HepG2 (cell line): ENCODE results near the gene SLC34A2. TPM values are rescaled to one million over a fixed set of nuclear protein-coding genes. Genes with fewer than 3 reads are reported as not detected.

Experiments used
- ATAC-seq: fragments of 200-7000 bp; cut with Tn5 transposase; 3 replicates; pipeline ENCODE4 v1.9.1; 2020; ENCODE audit warnings: mild to moderate bottlenecking, moderate library complexity
- BruUV-seq: library from RNA; stranded (reverse); fragments of 400-500 nt; replicated peaks from 2 replicates; lab custom pipeline; 2021; lab: Mats Ljungman, UMichigan
- CTCF ChIA-PET: fragments of 300-600 bp; formaldehyde crosslinking; extraction: SDS; loops from one replicate; lab custom pipeline; 2021; ENCODE audit warnings: low total read pairs, inconsistent platforms, low intra/inter-chr PET ratio; lab: Yijun Ruan, JAX
- POLR2A ChIA-PET: fragments of 350-600 bp; sonication (Branson Sonifier 250); formaldehyde crosslinking; loops from one replicate; lab custom pipeline; 2020; ENCODE audit warnings: antibody characterized with exemption, inconsistent platforms; lab: Yijun Ruan, JAX
- DNase-seq: peaks from one replicate; pipeline ENCODE4 v3.0.0-alpha.2; 2015; ENCODE audit warnings: low spot score
- FAIRE-seq: peaks from 3 replicates; lab custom pipeline; 2011; peaks lifted over from hg19 to GRCh38; lab: Jason Lieb, UNC
- H2AFZ ChIP-seq: one replicate; pipeline ENCODE4 v1.6.1; 2011; ENCODE audit warnings: low read length, inconsistent platforms
- H3K27ac ChIP-seq: fragments of 300-600 bp; 3 replicates; pipeline ENCODE4 v1.8.0; 2011; ENCODE audit warnings: mixed run types, mild to moderate bottlenecking, mixed read lengths, low read length, inconsistent platforms; ENCODE audit not compliant: insufficient read depth; ENCODE audit errors: extremely low read length
- H3K27me3 ChIP-seq, 2 experiments: fragments of 200-600 bp in 1 of 2; 2 replicates in 1 of 2; 3 replicates in 1 of 2; pipeline versions ENCODE4 v1.6.0 to v1.8.0; 2011; ENCODE audit warnings: low read length in 2 of 2, mild to moderate bottlenecking in 2 of 2, moderate library complexity in 2 of 2, inconsistent platforms in 1 of 2; ENCODE audit not compliant: insufficient read depth in 2 of 2, control insufficient read depth in 1 of 2
- H3K36me3 ChIP-seq, 2 experiments: fragments of 200-600 bp in 1 of 2; replicated peaks in 1 of 2; 2 replicates in 1 of 2; 3 replicates in 1 of 2; pipeline versions ENCODE4 v1.5.1 to v1.8.0; 2011; ENCODE audit warnings: low read length in 2 of 2, inconsistent platforms in 1 of 2; ENCODE audit not compliant: insufficient read depth in 2 of 2, control insufficient read depth in 1 of 2
- H3K4me1 ChIP-seq: 2 replicates; pipeline ENCODE4 v1.5.1; 2012; ENCODE audit warnings: low read length, inconsistent platforms; ENCODE audit not compliant: insufficient read depth
- H3K4me2 ChIP-seq: 2 replicates; pipeline ENCODE4 v1.6.0; 2011; ENCODE audit warnings: low read depth, low read length, inconsistent platforms
- H3K4me3 ChIP-seq, 3 experiments: fragments of 200-600 bp in 1 of 3; sonication (generic), shearing (Covaris generic) in 1 of 3; replicated peaks in 1 of 3; 2 replicates each; pipeline ENCODE4 v1.5.1; 2011 to 2016; ENCODE audit warnings: low read length in 3 of 3, inconsistent platforms in 2 of 3, low read depth in 2 of 3, mild to moderate bottlenecking in 2 of 3, control low read depth in 1 of 3, mixed read lengths in 1 of 3; ENCODE audit not compliant: insufficient read depth in 1 of 3
- H3K79me2 ChIP-seq: one replicate; pipeline ENCODE4 v1.6.1; 2011; ENCODE audit warnings: low read length, inconsistent platforms; ENCODE audit not compliant: insufficient read depth
- H3K9ac ChIP-seq: 2 replicates; pipeline ENCODE4 v1.6.0; 2011; ENCODE audit warnings: mild to moderate bottlenecking, low read depth, low read length, inconsistent platforms; ENCODE audit not compliant: insufficient read depth
- H3K9me3 ChIP-seq: 2 replicates; pipeline ENCODE4 v1.5.1; 2012; ENCODE audit warnings: mild to moderate bottlenecking, low read length
- H4K20me1 ChIP-seq: 2 replicates; pipeline ENCODE4 v1.6.0; 2011; ENCODE audit warnings: inconsistent platforms, mild to moderate bottlenecking, low read length, moderate library complexity; ENCODE audit not compliant: insufficient read depth
- BRD4 ChIP-seq: sonication (generic); formaldehyde crosslinking; IDR thresholded peaks from 2 replicates; pipeline ENCODE4 v1.4.0; 2020; ENCODE audit warnings: missing genetic modification reagents
- JUNB ChIP-seq: sonication (generic); formaldehyde crosslinking; IDR thresholded peaks from 2 replicates; pipeline ENCODE4 v1.8.0; 2022; ENCODE audit warnings: missing genetic modification reagents, mild to moderate bottlenecking, borderline replicate concordance
- PHF21A ChIP-seq: sonication (generic); formaldehyde crosslinking; IDR thresholded peaks from 2 replicates; pipeline ENCODE4 v1.5.0; 2020; ENCODE audit warnings: mild to moderate bottlenecking, missing genetic modification reagents
- PPARG ChIP-seq: conservative IDR thresholded peaks from 2 replicates; pipeline ENCODE4 v1.6.1; 2016; ENCODE audit warnings: missing biosample characterization, missing genetic modification reagents
- REPIN1 ChIP-seq: sonication (generic); formaldehyde crosslinking; IDR thresholded peaks from 2 replicates; pipeline ENCODE4 v1.8.0; 2022; ENCODE audit warnings: missing genetic modification reagents, low read depth, mild to moderate bottlenecking, borderline replicate concordance
- SALL2 ChIP-seq: sonication (generic); formaldehyde crosslinking; IDR thresholded peaks from 2 replicates; pipeline ENCODE4 v1.8.1; 2023; ENCODE audit warnings: mild to moderate bottlenecking, missing genetic modification reagents, inconsistent platforms
- STAG1 ChIP-seq: sonication (generic); formaldehyde crosslinking; IDR thresholded peaks from 2 replicates; pipeline ENCODE4 v1.4.0; 2020; ENCODE audit warnings: missing genetic modification reagents
- ZBTB20 ChIP-seq: sonication (generic); formaldehyde crosslinking; IDR thresholded peaks from 2 replicates; pipeline ENCODE4 v1.8.1; 2023; ENCODE audit warnings: missing genetic modification reagents, low read depth, mild to moderate bottlenecking, borderline replicate concordance
- ZBTB7B ChIP-seq: sonication (generic); formaldehyde crosslinking; IDR thresholded peaks from 2 replicates; pipeline ENCODE4 v1.4.0; 2020; ENCODE audit warnings: missing genetic modification reagents
- ZNF274 ChIP-seq: sonication (generic); formaldehyde crosslinking; IDR thresholded peaks from 2 replicates; pipeline ENCODE4 v1.5.1; 2020; ENCODE audit warnings: mild to moderate bottlenecking, missing genetic modification reagents
- ZNF543 ChIP-seq: sonication (generic); formaldehyde crosslinking; IDR thresholded peaks from 2 replicates; pipeline ENCODE4 v1.4.0; 2020; ENCODE audit warnings: mild to moderate bottlenecking, missing genetic modification reagents
- ZNF557 ChIP-seq: sonication (generic); formaldehyde crosslinking; IDR thresholded peaks from 2 replicates; pipeline ENCODE4 v1.4.0; 2020; ENCODE audit warnings: missing genetic modification reagents
- ZNF841 ChIP-seq: sonication (generic); formaldehyde crosslinking; IDR thresholded peaks from 2 replicates; pipeline ENCODE4 v1.8.1; 2023; ENCODE audit warnings: missing genetic modification reagents, borderline replicate concordance
- WGBS: methylation state at CpG from one replicate; pipeline ENCODE4 v1.1.6; 2017; ENCODE audit warnings: low lambda C conversion rate; 5-methylcytosine and 5-hydroxymethylcytosine counted together
- in situ Hi-C: cut with HindIII; loops from 2 replicates; pipeline ENCODE4 v1.10.0; 2017; ENCODE audit warnings: low pct_unique_long_range_greater_than_20kb; ENCODE audit not compliant: extremely low pct_ligation_motif_present
- intact Hi-C: fragments of 100-400 bp; cut with micrococcal nuclease; formaldehyde crosslinking; loops from one replicate; pipeline ENCODE4 v1.10.0; 2022; ENCODE audit not compliant: unreplicated experiment
- polyA plus RNA-seq, 8 experiments: library from polyadenylated mRNA; depleted of rRNA in 3 of 8; stranded (reverse) in 7 of 8; unstranded in 1 of 8; fragments of >200 nt; fragmentation: Illumina TruSeq in 4 of 8; extraction: Trizol in 4 of 8; gene quantifications; 2 replicates each; pipeline versions ENCODE4 v1.2.1 to v1.2.3, GENCODE V29; 2011 to 2016; ENCODE audit warnings: low read depth in 4 of 8, missing spikeins in 1 of 8, mixed read lengths in 1 of 8; ENCODE audit not compliant: insufficient read depth in 1 of 8
- total RNA-seq, 5 experiments: library from RNA; depleted of rRNA; stranded (reverse); fragments of >200 nt; fragmentation: Illumina TruSeq; extraction: Trizol; gene quantifications; 2 replicates each; pipeline ENCODE4 v1.2.3, GENCODE V29; 2016; ENCODE audit warnings: low read depth in 1 of 5
- TF ChIP-seq, protein P1 (sequence below): sonication (generic); formaldehyde crosslinking; IDR thresholded peaks from 2 replicates; pipeline ENCODE4 v1.5.0; 2020; ENCODE audit warnings: mild to moderate bottlenecking, missing genetic modification reagents, moderate library complexity
- TF ChIP-seq, protein P2 (sequence below): sonication (generic); formaldehyde crosslinking; conservative IDR thresholded peaks from 2 replicates; pipeline ENCODE4 v1.4.0; 2020; ENCODE audit warnings: missing genetic modification reagents

The SLC34A2 gene
- total and polyA plus RNA-seq, 2 of the 13 experiments (the other 11 are each of a cell fraction or from before 2014, with no cell fraction given), result not detected

- ChIA-PET POLR2A (no interaction called here), CTCF (no interaction called here)
- no peaks in the 10 kb centered on the region for H3K36me3 ChIP-seq
- H2AFZ ChIP-seq, result no peak overlapping the region
- ATAC-seq (peak; percentile 70), DNase-seq (peak; percentile 34), FAIRE-seq (peak; percentile 30)
- H3K9ac ChIP-seq, result no peak overlapping the region
- H4K20me1 ChIP-seq, result no peaks in the 10 kb centered on the region
- H3K27me3 ChIP-seq, result peaks cover 0 to 12% of the 10 kb centered on the region in 2 experiments; a peak in 1 of 5 replicates
- H3K4me3 ChIP-seq, result no peak overlapping the region
- TF ChIP-seq REPIN1 (CRISPR knock-in tag) (no peak), STAG1 (peak; percentile 34), JUNB (CRISPR knock-in tag) (no peak), ZNF274 (CRISPR knock-in tag) (no peak)
- TF ChIP-seq, protein P1, sequence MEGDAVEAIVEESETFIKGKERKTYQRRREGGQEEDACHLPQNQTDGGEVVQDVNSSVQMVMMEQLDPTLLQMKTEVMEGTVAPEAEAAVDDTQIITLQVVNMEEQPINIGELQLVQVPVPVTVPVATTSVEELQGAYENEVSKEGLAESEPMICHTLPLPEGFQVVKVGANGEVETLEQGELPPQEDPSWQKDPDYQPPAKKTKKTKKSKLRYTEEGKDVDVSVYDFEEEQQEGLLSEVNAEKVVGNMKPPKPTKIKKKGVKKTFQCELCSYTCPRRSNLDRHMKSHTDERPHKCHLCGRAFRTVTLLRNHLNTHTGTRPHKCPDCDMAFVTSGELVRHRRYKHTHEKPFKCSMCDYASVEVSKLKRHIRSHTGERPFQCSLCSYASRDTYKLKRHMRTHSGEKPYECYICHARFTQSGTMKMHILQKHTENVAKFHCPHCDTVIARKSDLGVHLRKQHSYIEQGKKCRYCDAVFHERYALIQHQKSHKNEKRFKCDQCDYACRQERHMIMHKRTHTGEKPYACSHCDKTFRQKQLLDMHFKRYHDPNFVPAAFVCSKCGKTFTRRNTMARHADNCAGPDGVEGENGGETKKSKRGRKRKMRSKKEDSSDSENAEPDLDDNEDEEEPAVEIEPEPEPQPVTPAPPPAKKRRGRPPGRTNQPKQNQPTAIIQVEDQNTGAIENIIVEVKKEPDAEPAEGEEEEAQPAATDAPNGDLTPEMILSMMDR (CRISPR knock-in tag), result peak; percentile 19; the same call in 1 of the 2 replicates
- no peaks in the 10 kb centered on the region for H3K9me3 ChIP-seq
- no peaks in the 10 kb centered on the region for H3K4me1 ChIP-seq
- 40% methylated on average over 15 of the region's 15 CpGs for WGBS
- H3K27ac ChIP-seq, result no peak overlapping the region
- intact Hi-C loops (loop anchor here (2.0 kb wide), 1 partner anchor 101 kb away; no protein-coding TSS in a partner anchor), in situ Hi-C loops (no loop called here)
- BruUV-seq, result no TSS peak
- H3K4me2 ChIP-seq, result no peak overlapping the region
- no peaks in the 10 kb centered on the region for H3K79me2 ChIP-seq
Measured at GRCh38 chr4:25667931-25668557, 12.4 kb downstream of the SLC34A2 start.

DNA sequence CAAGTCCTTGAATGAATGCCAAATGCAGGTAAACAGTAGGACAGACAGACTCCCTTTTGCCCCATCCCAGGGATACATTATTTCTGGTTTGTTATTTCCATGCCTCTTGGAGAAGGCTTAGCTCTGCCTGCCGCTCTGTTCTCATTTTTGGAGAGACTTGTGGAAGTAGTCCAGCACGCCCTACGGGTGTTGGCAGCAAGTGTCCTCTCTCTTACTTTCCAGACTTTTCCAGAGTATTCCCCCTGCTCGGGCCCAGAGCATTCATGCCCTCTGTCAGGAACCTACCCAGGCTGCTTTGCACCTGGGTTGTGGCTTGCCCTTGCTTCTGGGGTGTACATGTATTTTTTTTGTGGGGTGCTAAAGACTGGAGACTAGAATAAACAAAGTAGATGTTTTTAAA, 15.3 kb downstream of the SLC34A2 start:
- no peaks in the 10 kb centered on the region for H3K79me2 ChIP-seq
- no peak overlapping the region for H3K4me2 ChIP-seq
- in situ Hi-C loops, result no loop called here
- FAIRE-seq (no peak), ATAC-seq (no peak), DNase-seq (no peak)
- intact Hi-C loops, result no loop called here
- no peak overlapping the region for H3K4me3 ChIP-seq
- ChIA-PET POLR2A (no interaction called here), CTCF (no interaction called here)
- H3K9me3 ChIP-seq, result no peaks in the 10 kb centered on the region
- H3K27ac ChIP-seq, result no peak overlapping the region
- no TSS peak for BruUV-seq
- 35% methylated on average over 4 of the region's 4 CpGs for WGBS
- H3K27me3 ChIP-seq, result no peaks in the 10 kb centered on the region
- no peaks in the 10 kb centered on the region for H3K4me1 ChIP-seq
- no peaks in the 10 kb centered on the region for H4K20me1 ChIP-seq
- no peak overlapping the region for H2AFZ ChIP-seq
- H3K9ac ChIP-seq, result no peak overlapping the region
- no peaks in the 10 kb centered on the region for H3K36me3 ChIP-seq
- TF ChIP-seq PPARG (CRISPR knock-in tag) (no peak), ZNF841 (CRISPR knock-in tag) (no peak), ZNF543 (CRISPR knock-in tag) (no peak), PHF21A (CRISPR knock-in tag) (no peak), ZBTB20 (CRISPR knock-in tag) (no peak), ZBTB7B (no peak), ZNF557 (CRISPR knock-in tag) (no peak), SALL2 (CRISPR knock-in tag) (no peak), BRD4 (CRISPR knock-in tag) (no peak)
- TF ChIP-seq, protein P2, sequence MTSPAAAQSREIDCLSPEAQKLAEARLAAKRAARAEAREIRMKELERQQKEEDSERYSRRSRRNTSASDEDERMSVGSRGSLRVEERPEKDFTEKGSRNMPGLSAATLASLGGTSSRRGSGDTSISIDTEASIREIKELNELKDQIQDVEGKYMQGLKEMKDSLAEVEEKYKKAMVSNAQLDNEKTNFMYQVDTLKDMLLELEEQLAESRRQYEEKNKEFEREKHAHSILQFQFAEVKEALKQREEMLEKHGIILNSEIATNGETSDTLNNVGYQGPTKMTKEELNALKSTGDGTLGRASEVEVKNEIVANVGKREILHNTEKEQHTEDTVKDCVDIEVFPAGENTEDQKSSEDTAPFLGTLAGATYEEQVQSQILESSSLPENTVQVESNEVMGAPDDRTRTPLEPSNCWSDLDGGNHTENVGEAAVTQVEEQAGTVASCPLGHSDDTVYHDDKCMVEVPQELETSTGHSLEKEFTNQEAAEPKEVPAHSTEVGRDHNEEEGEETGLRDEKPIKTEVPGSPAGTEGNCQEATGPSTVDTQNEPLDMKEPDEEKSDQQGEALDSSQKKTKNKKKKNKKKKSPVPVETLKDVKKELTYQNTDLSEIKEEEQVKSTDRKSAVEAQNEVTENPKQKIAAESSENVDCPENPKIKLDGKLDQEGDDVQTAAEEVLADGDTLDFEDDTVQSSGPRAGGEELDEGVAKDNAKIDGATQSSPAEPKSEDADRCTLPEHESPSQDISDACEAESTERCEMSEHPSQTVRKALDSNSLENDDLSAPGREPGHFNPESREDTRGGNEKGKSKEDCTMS (CRISPR knock-in tag), result no peak
